SK-MEL-5 (cell line): ENCODE measurements around the gene PLEKHA8. TPM values are rescaled to one million over a fixed set of nuclear protein-coding genes. Genes with fewer than 3 reads are reported as not detected.
"Not testable (repeated sequence)": the region's sequence is repeated elsewhere in the genome, so short reads cannot be mapped to it uniquely, and the experiment has no call there.

Experiments
- DNase-seq: peaks from one replicate; pipeline ENCODE4 v3.0.0-alpha.2; 2016; ENCODE audit warnings: low read depth, low spot score
- in situ Hi-C: cut with HindIII; loops from 2 replicates; pipeline ENCODE4 v1.10.0; 2016; ENCODE audit warnings: low sequenced_read_pairs, high pct_unique_total_duplicates, low pct_unique_long_range_greater_than_20kb
- total RNA-seq: library from RNA; depleted of rRNA; stranded (reverse); fragments of >200 nt; shearing (Covaris generic); gene quantifications from 2 replicates; pipeline ENCODE4 v1.2.3, GENCODE V29; 2014

The PLEKHA8 gene
- total RNA-seq, 1 experiment from 2014 or later, result 18.6 TPM

GRCh38 chr7:30079880-30080279 is 51.7 kb downstream of the PLEKHA8 start:
- no peak for DNase-seq
- in situ Hi-C loops, result no loop called here

GRCh38 chr7:30080818-30081217 is 52.6 kb downstream of the PLEKHA8 start:
- in situ Hi-C loops, result no loop called here
- DNase-seq, result no peak

- in situ Hi-C loops, result no loop called here
- no peak for DNase-seq
Observed at GRCh38 chr7:30082686-30083085, 54.5 kb downstream of the PLEKHA8 start.

- no peak for DNase-seq
- in situ Hi-C loops, result no loop called here
Observed at GRCh38 chr7:30083334-30083733, 55.1 kb downstream of the PLEKHA8 start.

- in situ Hi-C loops, result no loop called here
- no peak for DNase-seq
Observed at GRCh38 chr7:30084212-30084611, 56.0 kb downstream of the PLEKHA8 start.

GRCh38 chr7:30086529-30086928 is 58.3 kb downstream of the PLEKHA8 start:
- no peak for DNase-seq
- in situ Hi-C loops, result no loop called here

GRCh38 chr7:30087371-30087770 is 59.2 kb downstream of the PLEKHA8 start:
- DNase-seq, result no peak
- in situ Hi-C loops, result no loop called here

GRCh38 chr7:30088362-30088761 is 60.1 kb downstream of the PLEKHA8 start:
- in situ Hi-C loops, result no loop called here
- no peak for DNase-seq

GRCh38 chr7:30090111-30090510 is 61.9 kb downstream of the PLEKHA8 start:
- no peak for DNase-seq
- in situ Hi-C loops, result no loop called here

GRCh38 chr7:30091491-30091912 is 63.3 kb downstream of the PLEKHA8 start:
- in situ Hi-C loops, result no loop called here
- DNase-seq, result no peak

- in situ Hi-C loops, result no loop called here
- no peak for DNase-seq
Observed at GRCh38 chr7:30091987-30092386, 63.8 kb downstream of the PLEKHA8 start.

GRCh38 chr7:30093420-30093952 is 65.3 kb downstream of the PLEKHA8 start:
- DNase-seq, result no peak
- in situ Hi-C loops, result no loop called here

GRCh38 chr7:30098599-30098998 is 70.4 kb downstream of the PLEKHA8 start:
- in situ Hi-C loops, DNase-seq: not testable (repeated sequence)

GRCh38 chr7:30102281-30102680 is 74.1 kb downstream of the PLEKHA8 start:
- DNase-seq, result no peak
- in situ Hi-C loops, result no loop called here

GRCh38 chr7:30104157-30104556 is 75.9 kb downstream of the PLEKHA8 start:
- in situ Hi-C loops, result no loop called here
- no peak for DNase-seq

- DNase-seq, result no peak
- in situ Hi-C loops, result no loop called here
Observed at GRCh38 chr7:30112103-30112713, 84.0 kb downstream of the PLEKHA8 start.

- in situ Hi-C loops, result no loop called here
- no peak for DNase-seq
Observed at GRCh38 chr7:30113144-30113543, 84.9 kb downstream of the PLEKHA8 start.

GRCh38 chr7:30114536-30115238 is 86.5 kb downstream of the PLEKHA8 start:
- DNase-seq, result no peak
- in situ Hi-C loops, result no loop called here

- in situ Hi-C loops, result no loop called here
- DNase-seq, result no peak
Observed at GRCh38 chr7:30115709-30116297, 87.6 kb downstream of the PLEKHA8 start.
